ENCODE data around the gene OAF.

The OAF gene

DNA sequence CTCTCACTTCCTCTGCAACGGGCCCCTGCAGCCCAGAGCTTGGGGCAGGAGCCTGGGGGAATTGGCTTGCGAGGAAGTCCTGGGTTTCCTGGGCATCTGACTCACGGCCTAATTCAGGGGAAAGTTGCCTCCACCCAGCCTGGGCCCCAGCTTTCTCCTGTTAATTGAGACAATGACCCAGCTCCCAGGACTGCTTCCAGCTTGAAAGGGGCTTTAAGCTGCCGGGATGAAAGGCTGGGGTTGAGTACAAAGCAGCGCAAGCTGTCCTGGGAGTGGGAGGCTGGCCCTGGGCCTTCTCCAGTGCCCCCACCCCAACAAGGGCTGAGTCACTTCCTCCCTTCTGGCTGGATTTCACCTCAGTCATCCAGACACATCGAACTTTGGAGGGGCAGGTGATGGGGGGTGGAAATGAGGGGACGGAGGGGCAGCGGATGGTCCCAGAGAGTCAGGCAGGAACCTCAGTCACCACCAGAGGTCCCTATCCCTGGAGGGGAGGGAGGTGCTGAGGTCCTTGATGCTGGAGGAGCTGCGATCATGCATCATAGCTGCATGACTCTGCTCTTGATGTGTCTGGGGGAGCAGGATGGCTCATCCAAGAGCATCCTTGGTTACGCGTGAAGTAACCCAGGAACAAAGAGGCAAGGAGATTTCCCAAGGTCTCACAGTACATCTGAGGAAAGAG lies 30.1 kb upstream of the OAF start:
- Histone ChIP-seq H3K36me3 (ENCODE audit: control insufficient read depth, insufficient read depth, low read length) (no peaks in the 10 kb centered on the region), H3K27ac (no peak overlapping the region)

GRCh38 chr11:120181376-120181975 lies 29.4 kb upstream of the OAF start:
- Histone ChIP-seq H3K9me3 (ENCODE audit: control insufficient read depth, low read length) (no peaks in the 10 kb centered on the region), H3K4me3 (ENCODE audit: low read depth, low read length) (no peak overlapping the region), H3K27ac (no peak overlapping the region)

More for the DNA sequence above, 30.1 kb upstream of the OAF start:
- H3K4me3 ChIP-seq (ENCODE audit: low read depth, low read length) = no peak overlapping the region
- no peak overlapping the region for H3K4me2 ChIP-seq (ENCODE audit: low read length)
- no peak overlapping the region for H2AFZ ChIP-seq
- no peaks in the 10 kb centered on the region for H3K4me1 ChIP-seq
- TF ChIP-seq CTCF (IDR thresholded peaks at IDR 0.05) = no peak
- H3K79me2 ChIP-seq = no peaks in the 10 kb centered on the region
- H3K27me3 ChIP-seq (ENCODE audit: control insufficient read depth, insufficient read depth, low read length) = no peaks in the 10 kb centered on the region
- no peaks in the 10 kb centered on the region for H3K9me3 ChIP-seq (ENCODE audit: control insufficient read depth, low read length)
- no peak overlapping the region for H3K9ac ChIP-seq

GRCh38 chr11:120182372-120182771 lies 28.5 kb upstream of the OAF start:
- Histone ChIP-seq H3K9me3 (ENCODE audit: control insufficient read depth, low read length) (no peaks in the 10 kb centered on the region), H3K27ac (no peak overlapping the region), H3K79me2 (no peaks in the 10 kb centered on the region), H2AFZ (no peak overlapping the region), H3K27me3 (ENCODE audit: control insufficient read depth, insufficient read depth, low read length) (no peaks in the 10 kb centered on the region), H3K4me1 (peaks cover 5% of the 10 kb centered on the region), H3K9ac (no peak overlapping the region), H3K4me2 (ENCODE audit: low read length) (no peak overlapping the region), H3K36me3 (ENCODE audit: control insufficient read depth, insufficient read depth, low read length) (no peaks in the 10 kb centered on the region), H3K4me3 (ENCODE audit: low read depth, low read length) (no peak overlapping the region)
- no peak for TF ChIP-seq CTCF (IDR thresholded peaks at IDR 0.05)

More at GRCh38 chr11:120181376-120181975, 29.4 kb upstream of the OAF start:
- Histone ChIP-seq H3K36me3 (ENCODE audit: control insufficient read depth, insufficient read depth, low read length) (no peaks in the 10 kb centered on the region), H3K4me1 (peaks cover 3% of the 10 kb centered on the region), H3K4me2 (ENCODE audit: low read length) (no peak overlapping the region), H3K9ac (no peak overlapping the region), H3K79me2 (no peaks in the 10 kb centered on the region), H2AFZ (no peak overlapping the region), H3K27me3 (ENCODE audit: control insufficient read depth, insufficient read depth, low read length) (no peaks in the 10 kb centered on the region)
- no peak for TF ChIP-seq CTCF (IDR thresholded peaks at IDR 0.05)

GRCh38 chr11:120182790-120183491 lies 27.9 kb upstream of the OAF start:
- no peak overlapping the region for H3K27ac ChIP-seq
- peak; percentile 12 for TF ChIP-seq CTCF (IDR thresholded peaks at IDR 0.05)
- peaks cover 5% of the 10 kb centered on the region for H3K4me1 ChIP-seq
- no peaks in the 10 kb centered on the region for H3K79me2 ChIP-seq
- H2AFZ ChIP-seq = no peak overlapping the region
- H3K9ac ChIP-seq = no peak overlapping the region
- no peaks in the 10 kb centered on the region for H3K36me3 ChIP-seq (ENCODE audit: control insufficient read depth, insufficient read depth, low read length)
- no peaks in the 10 kb centered on the region for H3K27me3 ChIP-seq (ENCODE audit: control insufficient read depth, insufficient read depth, low read length)
- H3K4me2 ChIP-seq (ENCODE audit: low read length) = no peak overlapping the region
- H3K9me3 ChIP-seq (ENCODE audit: control insufficient read depth, low read length) = no peaks in the 10 kb centered on the region
- H3K4me3 ChIP-seq (ENCODE audit: low read depth, low read length) = no peak overlapping the region

Data from parathyroid adenoma (tissue), 2 donors.